ENCODE measurements around the gene CNPY1.

The CNPY1 gene

GRCh38 chr7:155559519-155560108 lies 13.3 kb upstream of the CNPY1 start:
- no peak overlapping the region for H3K4me3 ChIP-seq (replicated peaks; ENCODE audit: insufficient read depth, low read length)
- no peaks in the 10 kb centered on the region for H3K27me3 ChIP-seq (ENCODE audit: insufficient read depth, poor library complexity, severe bottlenecking)
- no peak overlapping the region for H3K27ac ChIP-seq (replicated peaks)
- DNase-seq (ENCODE audit: low read depth in 1 of 2, low spot score in 1 of 2): no peak
- TF ChIP-seq SPI1 (IDR thresholded peaks at IDR 0.05; ENCODE audit: borderline replicate concordance, low read depth) (no peak), CTCF (IDR thresholded peaks at IDR 0.05; ENCODE audit: insufficient read depth, low read length) (no peak), REST (IDR thresholded peaks at IDR 0.05; ENCODE audit: insufficient replicate concordance, low read depth) (no peak), GABPA (IDR thresholded peaks at IDR 0.05; ENCODE audit: low read depth) (no peak), POLR2AphosphoS5 (IDR thresholded peaks at IDR 0.05; ENCODE audit: low read depth) (no peak)

GRCh38 chr7:155558961-155559360 lies 12.6 kb upstream of the CNPY1 start:
- no peaks in the 10 kb centered on the region for H3K27me3 ChIP-seq (ENCODE audit: insufficient read depth, poor library complexity, severe bottlenecking)
- TF ChIP-seq POLR2AphosphoS5 (IDR thresholded peaks at IDR 0.05; ENCODE audit: low read depth) (no peak), CTCF (IDR thresholded peaks at IDR 0.05; ENCODE audit: insufficient read depth, low read length) (no peak), REST (IDR thresholded peaks at IDR 0.05; ENCODE audit: insufficient replicate concordance, low read depth) (no peak), GABPA (IDR thresholded peaks at IDR 0.05; ENCODE audit: low read depth) (no peak), SPI1 (IDR thresholded peaks at IDR 0.05; ENCODE audit: borderline replicate concordance, low read depth) (no peak)
- H3K27ac ChIP-seq (replicated peaks): no peak overlapping the region
- no peak overlapping the region for H3K4me3 ChIP-seq (replicated peaks; ENCODE audit: insufficient read depth, low read length)
- DNase-seq (ENCODE audit: low read depth in 1 of 2, low spot score in 1 of 2): no peak

- Histone ChIP-seq H3K4me3 (replicated peaks; ENCODE audit: insufficient read depth, low read length) (no peak overlapping the region), H3K27ac (replicated peaks) (no peak overlapping the region)
- TF ChIP-seq GABPA (IDR thresholded peaks at IDR 0.05; ENCODE audit: low read depth): no peak
- no peak for TF ChIP-seq SPI1 (IDR thresholded peaks at IDR 0.05; ENCODE audit: borderline replicate concordance, low read depth)
- no peak for TF ChIP-seq REST (IDR thresholded peaks at IDR 0.05; ENCODE audit: insufficient replicate concordance, low read depth)
- TF ChIP-seq CTCF (IDR thresholded peaks at IDR 0.05; ENCODE audit: insufficient read depth, low read length): no peak
- TF ChIP-seq POLR2AphosphoS5 (IDR thresholded peaks at IDR 0.05; ENCODE audit: low read depth): no peak
These were observed 12.0 kb upstream of the CNPY1 start for GRCh38 chr7:155558351-155558750.

More at GRCh38 chr7:155558351-155558750, 12.0 kb upstream of the CNPY1 start:
- no peaks in the 10 kb centered on the region for H3K27me3 ChIP-seq (ENCODE audit: insufficient read depth, poor library complexity, severe bottlenecking)
- no peak for DNase-seq (ENCODE audit: low read depth in 1 of 2, low spot score in 1 of 2)
